ENCODE results near the gene KLHL42.

Gene KLHL42

GRCh38 chr12:27810756-27811155, 30.7 kb downstream of the KLHL42 start:
- TF ChIP-seq, protein P1, sequence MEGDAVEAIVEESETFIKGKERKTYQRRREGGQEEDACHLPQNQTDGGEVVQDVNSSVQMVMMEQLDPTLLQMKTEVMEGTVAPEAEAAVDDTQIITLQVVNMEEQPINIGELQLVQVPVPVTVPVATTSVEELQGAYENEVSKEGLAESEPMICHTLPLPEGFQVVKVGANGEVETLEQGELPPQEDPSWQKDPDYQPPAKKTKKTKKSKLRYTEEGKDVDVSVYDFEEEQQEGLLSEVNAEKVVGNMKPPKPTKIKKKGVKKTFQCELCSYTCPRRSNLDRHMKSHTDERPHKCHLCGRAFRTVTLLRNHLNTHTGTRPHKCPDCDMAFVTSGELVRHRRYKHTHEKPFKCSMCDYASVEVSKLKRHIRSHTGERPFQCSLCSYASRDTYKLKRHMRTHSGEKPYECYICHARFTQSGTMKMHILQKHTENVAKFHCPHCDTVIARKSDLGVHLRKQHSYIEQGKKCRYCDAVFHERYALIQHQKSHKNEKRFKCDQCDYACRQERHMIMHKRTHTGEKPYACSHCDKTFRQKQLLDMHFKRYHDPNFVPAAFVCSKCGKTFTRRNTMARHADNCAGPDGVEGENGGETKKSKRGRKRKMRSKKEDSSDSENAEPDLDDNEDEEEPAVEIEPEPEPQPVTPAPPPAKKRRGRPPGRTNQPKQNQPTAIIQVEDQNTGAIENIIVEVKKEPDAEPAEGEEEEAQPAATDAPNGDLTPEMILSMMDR (IDR thresholded peaks at IDR 0.05; ENCODE audit: insufficient read depth, low read length, missing control alignments), result no peak
- ChIA-PET CTCF (interaction anchor here (5.2 kb wide), 1 partner anchor 11 kb away, joined by 59 read pairs; no protein-coding TSS in a partner anchor), POLR2A (no interaction called here)
- no peak for DNase-seq (ENCODE audit: low read depth, low spot score)
- no peak overlapping the region for H3K4me3 ChIP-seq (ENCODE audit: low read depth, low read length)

GRCh38 chr12:27812502-27812901, 32.5 kb downstream of the KLHL42 start:
- ChIA-PET CTCF (interaction anchor here (1.2 to 5.2 kb wide), 2 partner anchors 9 to 128 kb away, joined by 5 to 59 read pairs; no protein-coding TSS in a partner anchor), POLR2A (no interaction called here)
- TF ChIP-seq, protein P1 (IDR thresholded peaks at IDR 0.05; ENCODE audit: insufficient read depth, low read length, missing control alignments), result no peak
- H3K4me3 ChIP-seq (ENCODE audit: low read depth, low read length), result no peak overlapping the region
- no peak for DNase-seq (ENCODE audit: low read depth, low spot score)

- ChIA-PET CTCF (interaction anchor here (0.8 to 1.5 kb wide), 4 partner anchors 15 to 125 kb away, joined by 3 to 4 read pairs (median 4); no protein-coding TSS in a partner anchor), POLR2A (no interaction called here)
- DNase-seq (ENCODE audit: low read depth, low spot score), result no peak
- H3K4me3 ChIP-seq (ENCODE audit: low read depth, low read length), result no peak overlapping the region
- TF ChIP-seq, protein P1 (IDR thresholded peaks at IDR 0.05; ENCODE audit: insufficient read depth, low read length, missing control alignments), result no peak
These were observed 34.4 kb downstream of the KLHL42 start for GRCh38 chr12:27814411-27814810.

DNA sequence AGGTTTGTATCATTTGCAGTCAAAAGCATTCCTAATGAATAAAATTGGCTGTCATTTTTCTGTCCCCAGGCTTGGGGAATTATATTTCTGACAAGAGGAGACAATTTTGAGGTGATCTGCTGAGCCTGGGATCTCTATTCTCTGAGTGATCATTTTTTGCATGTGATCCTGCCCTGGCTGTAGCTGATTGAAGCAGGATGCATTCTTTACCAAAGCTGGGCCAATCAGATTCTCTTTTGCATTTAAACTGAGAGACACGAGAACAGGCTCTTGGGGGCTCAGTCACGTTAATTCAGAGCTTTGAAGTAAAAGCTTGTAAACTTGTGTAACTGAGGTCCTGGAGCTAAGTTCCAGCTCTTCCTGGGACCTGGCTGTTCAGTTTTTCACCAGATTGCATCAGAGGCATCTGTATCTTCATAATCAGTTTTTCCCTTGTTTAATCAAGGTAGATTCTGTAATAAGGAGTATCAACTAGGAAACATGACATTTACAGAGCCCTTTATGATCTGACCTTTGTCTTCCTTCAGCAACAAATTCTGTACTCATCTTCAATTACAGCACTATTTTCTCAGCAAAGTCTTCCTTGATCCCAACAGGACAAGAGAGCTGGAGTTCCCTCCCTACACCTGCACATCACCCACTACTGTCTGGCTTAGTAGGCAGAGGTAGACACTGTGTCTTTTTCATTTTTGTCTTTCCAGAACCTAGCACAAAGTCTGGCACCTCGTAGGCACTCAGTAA, 35.0 kb downstream of the KLHL42 start:
- CTCF ChIA-PET, result interaction anchor here (1.0 to 1.5 kb wide), 3 partner anchors 14 to 82 kb away, joined by 3 to 4 read pairs (median 4); no protein-coding TSS in a partner anchor
- DNase-seq (ENCODE audit: low read depth, low spot score), result no peak
- POLR2A ChIA-PET, result no interaction called here
- no peak overlapping the region for H3K4me3 ChIP-seq (ENCODE audit: low read depth, low read length)
- TF ChIP-seq, protein P1 (IDR thresholded peaks at IDR 0.05; ENCODE audit: insufficient read depth, low read length, missing control alignments), result no peak

GRCh38 chr12:27817766-27818165, 37.7 kb downstream of the KLHL42 start:
- TF ChIP-seq, protein P1 (IDR thresholded peaks at IDR 0.05; ENCODE audit: insufficient read depth, low read length, missing control alignments), result no peak
- H3K4me3 ChIP-seq (ENCODE audit: low read depth, low read length), result no peak overlapping the region
- ChIA-PET CTCF (interaction anchor here (1.0 to 1.2 kb wide), 2 partner anchors 85 to 123 kb away, joined by 3 to 5 read pairs; no protein-coding TSS in a partner anchor), POLR2A (no interaction called here)
- DNase-seq (ENCODE audit: low read depth, low spot score), result no peak

- CTCF ChIA-PET, result interaction anchor here (1.0 kb wide), 1 partner anchor 86 kb away, joined by 3 read pairs; no protein-coding TSS in a partner anchor
- TF ChIP-seq, protein P1 (IDR thresholded peaks at IDR 0.05; ENCODE audit: insufficient read depth, low read length, missing control alignments), result no peak
- H3K4me3 ChIP-seq (ENCODE audit: low read depth, low read length), result no peak overlapping the region
- no peak for DNase-seq (ENCODE audit: low read depth, low spot score)
- POLR2A ChIA-PET, result no interaction called here
These were observed 38.4 kb downstream of the KLHL42 start for GRCh38 chr12:27818401-27818918.
